ENCODE measurements around the gene ARMC6. TPM values are rescaled to one million over a fixed set of nuclear protein-coding genes. Genes with fewer than 3 reads are reported as not detected.

Gene ARMC6
- polyA plus RNA-seq, 1 donor from 2014 or later, result 74.4 TPM

DNA sequence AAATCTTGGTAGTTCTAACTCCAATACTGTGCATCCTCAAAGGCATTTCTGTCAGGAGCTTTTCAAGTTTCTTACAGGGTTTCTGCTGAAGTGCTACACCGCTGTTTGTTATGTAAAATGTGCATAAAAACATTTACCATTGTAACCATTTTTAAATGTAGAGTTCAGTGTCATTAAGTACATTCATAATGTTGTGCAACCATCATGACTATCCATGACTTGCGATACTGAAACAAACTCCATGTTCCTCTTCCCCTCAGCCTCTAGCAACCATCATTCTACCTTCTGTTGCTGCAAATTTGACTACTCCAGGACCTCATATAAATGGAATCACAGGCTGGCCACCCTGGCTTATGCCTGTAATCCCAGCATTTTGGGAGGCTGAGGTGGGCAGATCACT is 16.0 kb downstream of the ARMC6 start:
- Histone ChIP-seq H3K36me3 (ENCODE audit: insufficient read depth, low read length) (no peaks in the 10 kb centered on the region), H3K9ac (ENCODE audit: low read length) (no peak overlapping the region), H3K79me2 (replicated peaks; ENCODE audit: insufficient read depth, low read length) (no peaks in the 10 kb centered on the region), H3K9me3 (ENCODE audit: low read length) (no peaks in the 10 kb centered on the region), H4K20me1 (ENCODE audit: insufficient read depth) (no peaks in the 10 kb centered on the region), H3K27ac (ENCODE audit: low read length) (no peak overlapping the region), H2AFZ (ENCODE audit: low read depth, low read length) (no peak overlapping the region), H3F3A (ENCODE audit: insufficient read depth, low read length, poor library complexity, severe bottlenecking) (no peaks in the 10 kb centered on the region), H3K9me2 (ENCODE audit: insufficient read depth, low read length) (no peaks in the 10 kb centered on the region), H3K4me2 (ENCODE audit: low read length) (no peak overlapping the region), H3K27me3 (ENCODE audit: insufficient read depth, low read depth, low read length) (no peaks in the 10 kb centered on the region), H3K4me3 (ENCODE audit: low read length) (no peak overlapping the region)
- TF ChIP-seq MXI1 (conservative IDR thresholded peaks at IDR 0.05; ENCODE audit: poor library complexity, severe bottlenecking), result no peak
- TF ChIP-seq EZH2 (IDR thresholded peaks at IDR 0.05; ENCODE audit: borderline replicate concordance, insufficient read depth, low read length, poor library complexity, severe bottlenecking), result no peak
- TF ChIP-seq, protein P1, sequence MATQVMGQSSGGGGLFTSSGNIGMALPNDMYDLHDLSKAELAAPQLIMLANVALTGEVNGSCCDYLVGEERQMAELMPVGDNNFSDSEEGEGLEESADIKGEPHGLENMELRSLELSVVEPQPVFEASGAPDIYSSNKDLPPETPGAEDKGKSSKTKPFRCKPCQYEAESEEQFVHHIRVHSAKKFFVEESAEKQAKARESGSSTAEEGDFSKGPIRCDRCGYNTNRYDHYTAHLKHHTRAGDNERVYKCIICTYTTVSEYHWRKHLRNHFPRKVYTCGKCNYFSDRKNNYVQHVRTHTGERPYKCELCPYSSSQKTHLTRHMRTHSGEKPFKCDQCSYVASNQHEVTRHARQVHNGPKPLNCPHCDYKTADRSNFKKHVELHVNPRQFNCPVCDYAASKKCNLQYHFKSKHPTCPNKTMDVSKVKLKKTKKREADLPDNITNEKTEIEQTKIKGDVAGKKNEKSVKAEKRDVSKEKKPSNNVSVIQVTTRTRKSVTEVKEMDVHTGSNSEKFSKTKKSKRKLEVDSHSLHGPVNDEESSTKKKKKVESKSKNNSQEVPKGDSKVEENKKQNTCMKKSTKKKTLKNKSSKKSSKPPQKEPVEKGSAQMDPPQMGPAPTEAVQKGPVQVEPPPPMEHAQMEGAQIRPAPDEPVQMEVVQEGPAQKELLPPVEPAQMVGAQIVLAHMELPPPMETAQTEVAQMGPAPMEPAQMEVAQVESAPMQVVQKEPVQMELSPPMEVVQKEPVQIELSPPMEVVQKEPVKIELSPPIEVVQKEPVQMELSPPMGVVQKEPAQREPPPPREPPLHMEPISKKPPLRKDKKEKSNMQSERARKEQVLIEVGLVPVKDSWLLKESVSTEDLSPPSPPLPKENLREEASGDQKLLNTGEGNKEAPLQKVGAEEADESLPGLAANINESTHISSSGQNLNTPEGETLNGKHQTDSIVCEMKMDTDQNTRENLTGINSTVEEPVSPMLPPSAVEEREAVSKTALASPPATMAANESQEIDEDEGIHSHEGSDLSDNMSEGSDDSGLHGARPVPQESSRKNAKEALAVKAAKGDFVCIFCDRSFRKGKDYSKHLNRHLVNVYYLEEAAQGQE (IDR thresholded peaks at IDR 0.05; ENCODE audit: borderline replicate concordance), result no peak
- no peak for TF ChIP-seq SMC3 (conservative IDR thresholded peaks at IDR 0.05; ENCODE audit: poor library complexity)
- no peak for TF ChIP-seq TAF1 (IDR thresholded peaks at IDR 0.05; ENCODE audit: low read depth)
- TF ChIP-seq POLR2AphosphoS5 (IDR thresholded peaks at IDR 0.05), result no peak
- no peak for TF ChIP-seq RAD21 (conservative IDR thresholded peaks at IDR 0.05)
- TF ChIP-seq EP300 (conservative IDR thresholded peaks at IDR 0.05; ENCODE audit: poor library complexity, severe bottlenecking), result no peak
- TF ChIP-seq, protein P2, sequence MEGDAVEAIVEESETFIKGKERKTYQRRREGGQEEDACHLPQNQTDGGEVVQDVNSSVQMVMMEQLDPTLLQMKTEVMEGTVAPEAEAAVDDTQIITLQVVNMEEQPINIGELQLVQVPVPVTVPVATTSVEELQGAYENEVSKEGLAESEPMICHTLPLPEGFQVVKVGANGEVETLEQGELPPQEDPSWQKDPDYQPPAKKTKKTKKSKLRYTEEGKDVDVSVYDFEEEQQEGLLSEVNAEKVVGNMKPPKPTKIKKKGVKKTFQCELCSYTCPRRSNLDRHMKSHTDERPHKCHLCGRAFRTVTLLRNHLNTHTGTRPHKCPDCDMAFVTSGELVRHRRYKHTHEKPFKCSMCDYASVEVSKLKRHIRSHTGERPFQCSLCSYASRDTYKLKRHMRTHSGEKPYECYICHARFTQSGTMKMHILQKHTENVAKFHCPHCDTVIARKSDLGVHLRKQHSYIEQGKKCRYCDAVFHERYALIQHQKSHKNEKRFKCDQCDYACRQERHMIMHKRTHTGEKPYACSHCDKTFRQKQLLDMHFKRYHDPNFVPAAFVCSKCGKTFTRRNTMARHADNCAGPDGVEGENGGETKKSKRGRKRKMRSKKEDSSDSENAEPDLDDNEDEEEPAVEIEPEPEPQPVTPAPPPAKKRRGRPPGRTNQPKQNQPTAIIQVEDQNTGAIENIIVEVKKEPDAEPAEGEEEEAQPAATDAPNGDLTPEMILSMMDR (IDR thresholded peaks at IDR 0.05; ENCODE audit: poor library complexity, severe bottlenecking), result no peak

DNA sequence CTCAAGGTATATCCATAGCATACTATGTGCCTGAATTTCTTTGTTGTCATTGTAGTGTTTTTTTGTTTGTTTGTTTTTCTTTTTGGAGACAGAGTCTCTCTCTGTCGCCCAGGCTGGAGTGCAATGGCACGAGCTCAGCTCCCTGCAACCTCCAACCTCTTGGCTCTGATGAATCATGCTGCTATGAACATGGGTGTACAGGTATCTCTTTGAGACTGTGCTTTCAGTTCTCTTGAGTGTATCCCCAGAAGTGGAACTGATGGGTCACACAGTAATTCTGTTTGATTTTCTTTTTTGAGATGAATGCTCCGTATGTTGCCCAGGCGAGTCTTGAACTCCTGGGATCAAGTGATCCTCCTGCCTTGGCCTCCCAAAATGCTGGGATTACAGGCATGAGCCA is 16.7 kb downstream of the ARMC6 start:
- Histone ChIP-seq H3K36me3 (ENCODE audit: insufficient read depth, low read length) (no peaks in the 10 kb centered on the region), H3K27me3 (ENCODE audit: insufficient read depth, low read depth, low read length) (no peaks in the 10 kb centered on the region), H3K9me3 (ENCODE audit: low read length) (no peaks in the 10 kb centered on the region), H3K4me3 (ENCODE audit: low read length) (no peak overlapping the region), H4K20me1 (ENCODE audit: insufficient read depth) (no peaks in the 10 kb centered on the region), H3F3A (ENCODE audit: insufficient read depth, low read length, poor library complexity, severe bottlenecking) (no peaks in the 10 kb centered on the region), H3K9me2 (ENCODE audit: insufficient read depth, low read length) (no peaks in the 10 kb centered on the region), H3K27ac (ENCODE audit: low read length) (no peak overlapping the region), H3K4me2 (ENCODE audit: low read length) (no peak overlapping the region), H3K9ac (ENCODE audit: low read length) (no peak overlapping the region), H2AFZ (ENCODE audit: low read depth, low read length) (no peak overlapping the region), H3K79me2 (replicated peaks; ENCODE audit: insufficient read depth, low read length) (no peaks in the 10 kb centered on the region)
- TF ChIP-seq RAD21 (conservative IDR thresholded peaks at IDR 0.05), result no peak
- TF ChIP-seq EP300 (conservative IDR thresholded peaks at IDR 0.05; ENCODE audit: poor library complexity, severe bottlenecking), result no peak
- TF ChIP-seq POLR2AphosphoS5 (IDR thresholded peaks at IDR 0.05), result no peak
- no peak for TF ChIP-seq SMC3 (conservative IDR thresholded peaks at IDR 0.05; ENCODE audit: poor library complexity)
- no peak for TF ChIP-seq MXI1 (conservative IDR thresholded peaks at IDR 0.05; ENCODE audit: poor library complexity, severe bottlenecking)
- TF ChIP-seq, protein P2 (IDR thresholded peaks at IDR 0.05; ENCODE audit: poor library complexity, severe bottlenecking), result no peak
- TF ChIP-seq, protein P1 (IDR thresholded peaks at IDR 0.05; ENCODE audit: borderline replicate concordance), result no peak
- TF ChIP-seq EZH2 (IDR thresholded peaks at IDR 0.05; ENCODE audit: borderline replicate concordance, insufficient read depth, low read length, poor library complexity, severe bottlenecking), result no peak
- TF ChIP-seq TAF1 (IDR thresholded peaks at IDR 0.05; ENCODE audit: low read depth), result no peak
